GM12891 (cell line): ENCODE results near the gene COL5A1.

Source experiments
- PAX5 ChIP-seq: IDR thresholded peaks from 2 replicates; pipeline ENCODE4 v1.6.1; 2011; ENCODE audit warnings: low read length, moderate library complexity, mild to moderate bottlenecking; ENCODE audit not compliant: insufficient read depth, severe bottlenecking
- POLR2A ChIP-seq: IDR thresholded peaks from 2 replicates; pipeline ENCODE4 v1.6.1; 2011; ENCODE audit warnings: low read depth, low read length, control low read depth
- POLR2AphosphoS5 ChIP-seq: IDR thresholded peaks from 2 replicates; pipeline ENCODE4 v1.6.1; 2011; ENCODE audit warnings: low read depth, low read length, control low read depth
- POU2F2 ChIP-seq: IDR thresholded peaks from 2 replicates; pipeline ENCODE4 v1.6.1; 2011; ENCODE audit warnings: low read depth, mild to moderate bottlenecking, control low read depth, low read length, moderate library complexity
- SPI1 ChIP-seq: IDR thresholded peaks from 2 replicates; pipeline ENCODE4 v1.6.1; 2011; ENCODE audit warnings: low read depth, low read length, control low read depth
- TAF1 ChIP-seq: IDR thresholded peaks from 2 replicates; pipeline ENCODE4 v1.6.1; 2011; ENCODE audit warnings: low read depth, low read length, control low read depth

DNA sequence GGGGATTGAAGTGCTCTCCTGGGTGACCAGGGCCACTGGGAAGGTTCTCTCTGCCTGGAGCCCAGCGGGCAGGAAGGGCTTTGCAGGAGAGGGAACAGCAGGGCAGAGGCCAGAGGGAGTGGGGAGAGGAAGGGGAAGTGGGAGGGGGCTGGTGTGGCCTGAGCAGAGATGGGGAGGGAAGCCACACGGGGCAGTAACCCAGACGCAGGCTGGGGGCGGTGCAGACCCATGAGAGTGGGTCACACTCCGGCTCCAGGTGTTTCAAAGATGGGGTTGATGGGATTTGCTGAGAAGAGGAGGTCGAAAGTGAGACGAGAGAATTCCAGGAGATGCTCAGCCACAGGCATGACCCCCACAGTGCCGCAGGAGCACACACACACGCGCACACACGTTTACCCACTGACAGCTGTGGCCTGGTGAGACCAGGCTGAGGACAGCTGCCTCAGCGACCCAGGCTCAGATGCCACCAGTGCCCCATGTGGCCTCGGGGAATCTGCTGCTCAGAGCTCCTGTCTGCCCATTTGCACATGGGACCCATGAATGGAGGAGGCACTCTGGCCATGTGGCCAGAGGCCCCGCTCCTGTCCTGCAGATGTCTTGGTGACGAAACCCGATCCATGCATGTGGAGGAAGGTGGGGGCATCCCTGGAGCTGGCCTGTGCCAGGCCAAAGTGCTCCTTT is 206.3 kb downstream of the COL5A1 start:
- TF ChIP-seq TAF1 (no peak), POU2F2 (no peak), PAX5 (no peak), POLR2A (no peak), POLR2AphosphoS5 (no peak), SPI1 (no peak)
